Ovary (tissue), 9 donors: ENCODE data around the gene PLPP1. TPM values are rescaled to one million over a fixed set of nuclear protein-coding genes. Genes with fewer than 3 reads are reported as not detected.

Source experiments
- DNase-seq, 5 donors: peaks; one replicate each; pipeline ENCODE4 v3.0.0-alpha.2; 2019 to 2020
- H3K27ac ChIP-seq, 2 donors: fragments of 200-600 bp; one replicate each; pipeline versions ENCODE4 v1.5.1 to v1.8.0; 2019 to 2022
- H3K27me3 ChIP-seq: fragments of 200-600 bp; one replicate; pipeline ENCODE4 v1.8.0; 2022
- H3K36me3 ChIP-seq: fragments of 200-600 bp; sonication (generic); one replicate; pipeline ENCODE4 v1.5.1; 2019
- H3K4me1 ChIP-seq: one replicate; pipeline ENCODE4 v1.8.1; 2013; ENCODE audit warnings: mild to moderate bottlenecking, moderate library complexity; ENCODE audit not compliant: insufficient read depth
- H3K4me3 ChIP-seq: fragments of 200-600 bp; sonication (generic); one replicate; pipeline ENCODE4 v1.5.1; 2017
- H3K9me3 ChIP-seq, 2 donors: fragments of 200-600 bp in 1 of 2; sonication (generic) in 1 of 2; one replicate each; pipeline versions ENCODE4 v1.5.1 to v1.8.1; 2013 to 2019; ENCODE audit warnings: mild to moderate bottlenecking in 1 of 2, moderate library complexity in 1 of 2
- CTCF ChIP-seq, 3 donors: fragments of 450-650 bp in 2 of 3; fragments of 200-600 bp in 1 of 3; IDR thresholded peaks; one replicate each; pipeline versions ENCODE4 v1.5.1 to v1.8.0; 2016 to 2022; ENCODE audit warnings: antibody characterized with exemption in 3 of 3, mild to moderate bottlenecking in 1 of 3
- EP300 ChIP-seq: sonication (generic); formaldehyde crosslinking; IDR thresholded peaks from one replicate; pipeline ENCODE4 v1.6.1; 2017; ENCODE audit warnings: antibody characterized with exemption
- POLR2A ChIP-seq: fragments of 450-650 bp; IDR thresholded peaks from one replicate; pipeline ENCODE4 v1.6.1; 2017; ENCODE audit warnings: antibody characterized with exemption, mild to moderate bottlenecking, moderate library complexity
- WGBS, 3 donors: extraction: QIAGEN DNeasy Blood & Tissue Kit in 1 of 3; methylation state at CpG; one replicate each; pipeline versions ENCODE4 v1.1.5 to v1.1.7; 2013 to 2017; 5-methylcytosine and 5-hydroxymethylcytosine counted together
- intact Hi-C, 4 donors: fragments of 100-400 bp; cut with DNase I; formaldehyde crosslinking; loops; one replicate each; pipeline versions ENCODE4 v1.11.0 to v1.15.1; 2022 to 2023
- microRNA-seq, 3 donors: library from miRNA; unstranded; fragments of <30 nt; microRNA quantifications; one replicate each; pipeline versions ENCODE4 to v1.2.0, GENCODE V29; 2019 to 2020
- polyA plus RNA-seq, 2 donors: library from polyadenylated mRNA; stranded (reverse); fragments of 200-250 nt in 1 of 2; fragments of 350-450 nt in 1 of 2; fragmentation: Illumina TruSeq in 1 of 2; extraction: RNeasy Lipid Tissue Mini Kit (QIAGEN cat#74804) in 1 of 2; gene quantifications; one replicate each; pipeline ENCODE4 v1.2.3, GENCODE V29; 2013 to 2014
- small RNA-seq: library from RNA; depleted of rRNA; stranded (forward); fragments of <200 nt; gene quantifications from one replicate; pipeline ENCODE3, GENCODE V24; 2016
- total RNA-seq, 7 donors: library from RNA; depleted of rRNA in 2 of 7; stranded (reverse); fragments of >200 nt in 2 of 7; fragmentation: NEBNext Ultra II Directional in 3 of 7; extraction: Animal tissue kit (Norgen Biotek cat#: 25700) in 3 of 7; gene quantifications; one replicate each; pipeline versions ENCODE4 v1.1.0 to v1.2.4, GENCODE V29; 2016 to 2023
- donor health status: DM: no; HTN: no; CAD: no; lungs with moderate emphysema.
- donor health status: DM: no; HTN: no; CAD: no.
- donor health status: Bipolar disorder and iron deficiency.
- donor health status: DM: yes; HTN: yes; CAD: no.
- donor health status: DM: no; HTN: no; CAD: no.
- donor health status: DM: yes; HTN: yes; CAD: no.

Gene PLPP1
- total and polyA plus RNA-seq, 9 donors, result 13.5 to 136 (median 34.5) TPM

- Histone ChIP-seq H3K4me1 (no peaks in the 10 kb centered on the region), H3K27me3 (no peaks in the 10 kb centered on the region), H3K4me3 (no peak overlapping the region), H3K9me3 (no peaks in the 10 kb centered on the region), H3K27ac (no peak overlapping the region), H3K36me3 (no peaks in the 10 kb centered on the region)
- intact Hi-C loops, result no loop called here
- 93 to 95% (median 93%) methylated on average over 1 of the region's 1 CpG for WGBS, 3 donors
- no peak for TF ChIP-seq CTCF (IDR thresholded peaks at IDR 0.05)
- TF ChIP-seq EP300, result no peak
- TF ChIP-seq POLR2A, result no peak
- no peak for DNase-seq
These were observed 157.0 kb downstream of the PLPP1 start for GRCh38 chr5:55377810-55378209.

Small RNAs within 50 kb of the gene (microRNA-seq; reads per million reads assigned to microRNA genes)
- gene MIR5687, result 0 to 0.38 (median 0.18) reads per million in 3 donors

Small RNAs within 50 kb of the gene (small RNA-seq; reads per million reads assigned to genes)
- not detected for gene MIR5687

Other genes starting within 250 kb of the PLPP1 start
- 10 to 100 TPM; 18.4 to 25.2 (median 21.5) TPM for gene DHX29, start 227.3 kb downstream of the PLPP1 start, total RNA-seq
- 10 to 100 TPM; 13.1 to 14.1 TPM for gene DHX29, start 227.3 kb downstream of the PLPP1 start, polyA plus RNA-seq
- gene MTREX, start 227.0 kb downstream of the PLPP1 start, total RNA-seq, result 10 to 100 TPM; 56.8 to 65.3 (median 62.6) TPM
- gene MTREX, start 227.0 kb downstream of the PLPP1 start, polyA plus RNA-seq, result 10 to 100 TPM; 24.3 to 39.1 TPM
- 10 to 100 TPM; 12.8 to 29.6 (median 21.6) TPM for gene SLC38A9, start 177.4 kb upstream of the PLPP1 start, total RNA-seq
- gene SLC38A9, start 177.4 kb upstream of the PLPP1 start, polyA plus RNA-seq, result 10 to 100 TPM in 1 of 2 donors, 1 to 10 TPM in 1; 7.9 to 16.2 TPM
- gene DDX4, start 203.1 kb upstream of the PLPP1 start, total RNA-seq, result not detected
- under 1 TPM in 1 of 2 donors, not detected in 1; 0.63 TPM for gene DDX4, start 203.1 kb upstream of the PLPP1 start, polyA plus RNA-seq